Activated CD4-positive, CD25-positive, alpha-beta regulatory T cell (primary cell): ENCODE data around the gene MCOLN2.
"Not testable (repeated sequence)": the region's sequence is repeated elsewhere in the genome, so short reads cannot be mapped to it uniquely, and the experiment has no call there.

Source experiments
- DNase-seq, 4 experiments: peaks; one replicate each; lab custom pipeline; 2025; lab: John Stamatoyannopoulos, UW

The MCOLN2 gene

DNA sequence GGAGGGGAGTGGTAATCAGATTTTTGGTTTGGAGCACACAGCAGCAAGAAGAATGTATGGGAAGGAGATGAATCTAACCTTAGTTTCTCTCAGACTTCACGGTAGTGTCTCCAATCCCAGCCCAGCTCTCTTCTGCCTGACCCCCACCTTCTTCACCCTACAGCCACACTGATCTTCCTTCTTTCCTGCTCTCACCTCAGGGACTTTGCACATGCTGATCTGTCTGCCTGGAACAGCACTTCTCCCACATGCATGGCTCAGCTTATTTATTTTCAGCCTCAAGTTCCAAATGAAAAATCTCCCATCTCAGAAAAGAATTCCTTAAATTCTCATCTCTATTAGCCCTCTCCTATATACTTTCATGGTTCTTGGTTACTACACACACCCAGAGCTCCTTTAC, 55.1 kb downstream of the MCOLN2 start:
- no peak for DNase-seq

DNA sequence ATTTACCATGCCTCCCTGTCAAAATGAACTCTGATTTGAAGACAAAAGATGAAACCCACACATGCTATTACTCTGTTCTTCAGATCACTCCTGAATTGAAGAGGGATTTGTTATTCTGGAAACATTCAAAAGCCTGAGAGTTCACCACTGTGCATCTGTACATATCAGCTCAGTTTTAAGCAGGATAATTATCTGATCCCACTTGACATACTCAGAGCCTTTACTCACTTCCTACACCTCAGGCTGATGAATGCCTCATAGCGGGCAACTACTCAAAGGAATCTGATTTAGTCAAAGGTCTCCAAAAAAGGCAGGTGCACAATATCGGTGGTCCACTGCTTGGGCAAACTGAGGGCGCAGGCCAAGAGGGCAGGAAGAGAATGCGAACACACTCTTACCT, 56.4 kb downstream of the MCOLN2 start:
- DNase-seq: no peak

DNA sequence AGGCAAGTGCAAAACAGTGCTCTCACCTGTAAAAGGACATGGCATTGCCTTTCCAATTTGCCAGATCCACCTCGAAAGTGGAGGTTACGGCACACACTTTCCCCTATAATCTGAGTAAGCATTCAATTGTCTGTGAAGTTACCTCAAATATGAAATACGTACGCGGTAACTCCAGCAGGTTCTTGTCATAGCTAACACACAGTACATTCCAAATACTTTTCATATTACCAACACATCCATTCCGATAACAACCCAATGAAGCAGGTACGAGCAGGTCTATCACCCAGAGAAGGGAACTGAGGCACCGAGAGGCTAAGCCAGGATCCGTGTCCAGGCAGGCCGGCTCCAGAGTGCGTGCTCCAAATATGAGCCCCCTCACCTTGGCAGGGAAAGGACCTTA, 57.2 kb downstream of the MCOLN2 start:
- no peak for DNase-seq

DNA sequence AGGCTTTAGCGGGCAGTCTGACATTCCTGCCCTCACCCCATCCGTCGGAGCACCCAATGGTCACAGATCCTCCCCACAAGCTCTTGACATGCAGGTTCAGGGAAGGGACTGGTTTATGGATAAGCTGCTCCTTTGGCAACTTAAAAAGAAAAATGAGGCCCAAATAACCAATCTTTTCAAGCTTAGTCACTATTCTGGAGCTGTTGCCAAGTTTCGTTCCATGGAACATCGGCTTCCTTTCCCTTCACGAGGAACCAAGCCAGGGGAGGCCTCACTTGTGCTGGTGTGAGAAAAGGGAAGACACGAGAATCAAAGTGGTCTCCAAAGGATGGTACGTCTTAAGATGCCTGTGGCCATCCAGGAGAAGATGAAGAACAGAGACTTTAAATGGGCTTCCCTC, 57.8 kb downstream of the MCOLN2 start:
- DNase-seq: no peak

DNA sequence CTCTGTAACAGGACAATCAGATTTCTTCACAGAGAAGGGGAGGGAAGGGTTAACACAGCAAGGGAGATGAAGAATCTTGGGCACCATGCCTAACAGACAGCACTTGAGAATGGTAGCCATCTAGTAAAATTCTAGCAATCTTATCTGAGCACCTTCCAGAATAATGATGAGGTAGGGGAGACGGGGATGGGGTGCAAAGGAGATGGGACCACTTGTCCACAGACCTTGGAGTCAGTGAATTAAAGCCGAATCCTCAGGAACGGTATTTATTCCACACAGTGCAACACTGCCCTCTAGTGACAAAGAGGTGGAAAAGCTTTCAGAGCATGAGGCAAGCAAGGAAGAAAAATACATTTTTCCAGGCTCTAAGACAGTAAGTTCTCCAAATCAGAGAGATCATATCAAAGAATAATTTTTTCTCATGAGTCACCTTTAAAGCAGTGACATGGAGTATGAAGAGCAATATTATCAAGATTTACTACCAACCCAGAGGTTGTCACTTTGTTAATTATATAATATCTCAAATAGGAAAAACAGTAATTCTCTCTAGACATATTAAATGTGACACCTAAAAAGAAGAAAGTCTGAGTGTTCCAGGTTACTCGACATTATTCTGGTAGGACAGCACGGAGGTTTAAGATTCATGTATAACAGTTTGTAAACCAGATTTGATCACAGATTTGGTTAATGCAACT, 60.6 kb downstream of the MCOLN2 start:
- DNase-seq: no peak

DNA sequence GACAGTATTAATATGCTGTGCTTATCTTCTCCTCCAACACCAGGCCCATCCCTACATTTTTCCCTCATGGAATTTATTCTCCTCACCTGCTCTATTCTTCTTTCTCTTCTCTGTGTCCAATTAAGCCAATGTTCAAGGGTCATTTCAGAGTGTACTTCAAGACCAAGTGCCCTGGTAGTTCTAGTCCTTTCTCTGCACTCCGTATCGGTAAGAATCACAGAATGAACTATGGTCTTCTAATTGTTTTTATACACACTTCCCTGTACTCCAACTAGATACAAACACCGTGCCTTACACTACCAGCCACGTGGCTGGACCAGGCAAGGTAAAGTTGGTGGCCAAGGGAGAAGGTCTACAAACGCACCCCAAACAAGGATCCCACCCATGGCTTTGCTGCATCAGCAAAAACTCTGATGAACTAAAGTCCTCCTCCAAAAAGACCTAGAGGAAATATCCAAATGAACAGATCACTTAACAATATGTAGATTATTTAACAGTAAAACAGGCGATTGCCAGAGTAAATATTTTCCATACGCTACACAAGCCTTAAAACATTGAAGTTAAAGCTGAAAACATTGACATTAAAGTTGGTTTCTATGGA, 63.8 kb downstream of the MCOLN2 start:
- no peak for DNase-seq

DNA sequence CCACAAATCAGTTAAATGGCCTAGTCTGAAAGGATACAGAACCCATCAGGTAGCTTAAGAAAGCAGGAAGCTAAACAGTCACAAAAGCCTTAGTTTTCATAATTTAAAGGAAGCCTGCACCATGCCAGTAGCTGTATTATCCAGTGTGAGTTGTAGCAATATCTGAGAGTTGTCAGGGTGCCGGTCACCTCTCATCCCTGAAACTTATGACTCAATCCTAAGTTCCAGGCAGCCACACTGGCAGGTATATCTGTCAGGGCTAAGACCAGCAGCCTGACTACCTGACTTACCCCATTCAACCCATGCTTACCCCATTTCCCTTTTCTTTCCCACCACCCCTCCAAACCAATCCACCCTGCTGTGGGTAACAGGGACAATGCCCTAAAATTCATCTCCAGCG, 66.1 kb downstream of the MCOLN2 start:
- DNase-seq: no peak

DNA sequence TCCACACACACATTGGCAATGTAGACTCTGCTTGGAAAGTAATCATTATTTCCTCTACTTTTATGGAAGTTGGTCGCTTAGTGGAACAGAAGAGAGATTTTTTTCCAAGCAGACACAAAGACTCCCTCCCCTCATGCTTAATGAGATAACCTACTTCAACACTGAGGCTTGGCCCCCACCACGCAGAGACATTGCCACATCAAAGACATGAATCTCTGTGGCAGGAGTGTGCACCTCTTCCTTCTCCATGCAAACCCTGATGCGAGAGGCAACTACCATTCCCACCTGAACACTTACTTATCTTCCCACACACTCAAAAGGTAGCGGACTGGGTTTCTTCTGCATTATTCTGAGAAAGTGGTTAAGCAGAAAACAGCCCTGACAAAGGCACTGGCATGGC, 66.6 kb downstream of the MCOLN2 start:
- no peak for DNase-seq

DNA sequence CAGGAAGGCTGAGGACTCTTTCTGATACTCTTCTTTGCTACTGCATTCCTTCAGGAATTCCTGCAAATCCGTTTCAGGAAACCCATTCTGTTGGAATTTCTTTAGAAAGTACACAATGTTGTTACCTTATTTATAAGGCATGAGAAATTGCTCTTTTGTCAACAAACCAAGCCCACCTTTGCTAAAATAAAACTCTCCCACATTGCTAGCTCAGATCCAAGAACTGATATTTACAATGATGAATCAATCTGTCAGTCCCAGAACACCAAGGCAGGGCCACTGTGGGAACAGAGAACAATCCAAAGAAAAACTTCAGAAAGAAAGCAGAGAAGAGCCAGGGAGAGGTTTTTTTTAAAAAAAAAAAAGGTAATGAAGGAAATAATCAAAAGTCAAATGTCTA, 67.3 kb downstream of the MCOLN2 start:
- DNase-seq: no peak

DNA sequence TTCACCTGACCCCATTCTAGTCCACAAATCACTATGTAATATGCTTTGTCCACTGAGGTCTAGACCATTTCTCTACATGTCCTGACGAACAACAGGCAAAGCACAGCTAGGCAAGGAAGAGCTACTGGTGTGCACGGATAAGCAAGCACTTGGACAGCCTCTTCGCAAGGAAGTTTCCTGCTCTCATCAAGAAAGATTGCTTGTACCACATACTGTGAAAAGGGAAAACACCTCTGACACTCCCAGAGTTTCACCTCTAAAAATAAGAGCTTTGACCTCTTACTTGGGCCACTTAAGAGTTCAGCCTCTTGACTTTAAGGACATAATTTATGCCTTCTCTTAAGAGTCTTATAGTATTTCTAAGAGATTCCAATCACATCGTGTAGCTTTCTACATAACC, 67.9 kb downstream of the MCOLN2 start:
- DNase-seq: no peak

DNA sequence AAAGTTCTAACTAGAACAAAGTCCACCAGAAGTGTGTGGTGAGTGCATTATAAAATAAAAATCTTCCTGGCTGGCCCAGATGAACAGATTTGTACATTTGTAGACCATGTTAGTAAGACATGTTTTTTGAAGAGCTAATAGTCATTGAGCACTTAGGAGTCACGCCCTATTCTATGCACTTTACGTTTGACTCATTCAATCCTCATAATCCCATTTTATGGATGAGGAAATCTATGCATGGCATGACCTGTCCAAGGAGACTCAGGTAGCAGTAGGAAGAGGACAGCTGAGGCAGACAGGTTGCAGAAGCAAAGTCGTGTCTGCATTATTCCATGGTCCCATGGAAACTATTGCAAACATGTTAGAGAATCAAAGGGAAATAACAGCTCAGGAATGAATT, 73.6 kb downstream of the MCOLN2 start:
- DNase-seq: no peak

DNA sequence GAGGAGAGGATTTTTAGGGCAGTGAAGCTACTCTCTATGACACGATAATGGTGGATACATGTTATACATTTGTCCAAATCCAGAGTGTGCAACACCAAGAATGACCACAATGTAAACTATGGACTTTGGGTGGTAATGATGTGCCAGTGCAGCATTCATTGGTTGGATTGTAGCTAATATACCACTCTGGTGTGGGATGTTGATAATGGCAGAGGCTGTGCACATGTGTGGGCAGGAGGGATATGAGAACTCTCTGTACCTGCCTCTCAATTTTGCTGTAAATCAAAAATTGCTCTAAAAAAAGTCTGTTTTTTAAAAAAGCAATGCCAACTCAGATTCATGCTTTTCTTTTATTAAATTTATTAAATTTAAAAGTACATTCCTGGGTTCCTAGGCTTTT, 76.8 kb downstream of the MCOLN2 start:
- DNase-seq: no peak

DNA sequence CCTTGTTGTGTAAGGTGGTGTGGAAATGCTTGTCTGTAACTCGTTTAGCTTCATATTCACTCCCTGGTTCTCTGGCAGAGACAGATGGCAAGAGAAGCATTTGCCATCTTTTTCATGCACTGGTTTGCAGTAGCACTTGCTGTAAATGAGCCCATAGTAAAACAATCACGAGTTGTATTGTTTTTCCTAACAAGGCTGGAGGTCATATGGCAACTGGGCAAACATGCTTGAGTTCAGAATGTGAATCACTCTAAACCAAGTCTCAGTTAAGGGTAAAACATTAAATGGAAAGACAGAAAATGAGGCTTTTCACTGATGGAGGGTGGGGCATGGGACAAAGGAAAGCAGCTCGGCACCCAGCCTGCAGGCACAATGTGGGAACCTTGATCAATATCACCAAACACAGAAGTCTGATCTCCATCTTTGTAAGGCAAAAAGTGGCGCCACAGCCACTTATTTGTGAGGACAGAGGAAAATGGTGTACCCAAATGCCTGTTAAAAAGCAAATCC, 77.4 kb downstream of the MCOLN2 start:
- DNase-seq: no peak

DNA sequence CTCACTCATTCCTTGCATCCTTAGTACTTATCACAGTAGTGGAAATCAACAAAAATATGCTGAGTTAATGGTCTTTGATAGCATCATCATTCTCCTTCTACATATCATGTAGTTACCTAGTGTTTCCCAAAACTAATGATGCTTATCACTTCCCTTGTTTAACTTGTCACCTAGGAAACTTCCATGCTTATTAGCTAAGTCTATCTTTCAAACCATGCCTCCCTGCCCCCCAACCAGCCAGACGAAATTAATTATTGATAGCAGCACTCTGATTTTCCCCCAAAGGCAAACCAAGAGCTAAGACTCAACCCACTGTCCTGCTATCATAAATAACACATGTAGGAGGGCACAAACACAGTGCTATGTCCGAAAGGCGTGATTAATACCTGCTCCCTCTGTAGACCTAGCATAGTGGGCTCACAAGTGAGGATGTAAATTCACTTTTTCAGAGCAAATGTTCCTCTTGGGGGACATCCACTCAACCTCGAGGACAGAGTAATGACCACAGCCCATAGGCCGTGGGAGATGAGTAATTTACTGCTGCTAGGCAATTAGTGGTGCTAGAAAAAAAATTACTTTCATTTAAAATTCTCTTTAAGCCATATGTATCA, 78.1 kb downstream of the MCOLN2 start:
- DNase-seq: no peak

DNA sequence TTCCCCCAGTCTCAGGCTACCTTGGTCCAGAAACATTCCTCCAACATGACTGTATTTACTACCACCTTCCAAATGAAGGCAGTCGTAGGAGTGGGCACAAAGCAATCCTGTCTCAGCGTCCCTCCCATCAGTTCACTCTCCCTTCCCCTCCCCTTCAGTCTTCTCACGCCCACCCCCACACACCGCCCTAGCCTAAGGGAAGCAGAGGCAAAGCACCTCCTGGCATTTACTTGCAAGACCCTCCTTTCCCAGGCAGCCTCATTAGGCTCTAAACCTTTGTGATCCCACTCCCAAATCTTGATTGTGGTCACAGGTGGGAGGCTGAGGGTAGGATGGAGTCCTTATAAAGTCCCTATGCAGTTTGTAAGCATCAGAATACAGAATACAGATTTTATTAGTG, 80.0 kb downstream of the MCOLN2 start:
- DNase-seq: no peak

DNA sequence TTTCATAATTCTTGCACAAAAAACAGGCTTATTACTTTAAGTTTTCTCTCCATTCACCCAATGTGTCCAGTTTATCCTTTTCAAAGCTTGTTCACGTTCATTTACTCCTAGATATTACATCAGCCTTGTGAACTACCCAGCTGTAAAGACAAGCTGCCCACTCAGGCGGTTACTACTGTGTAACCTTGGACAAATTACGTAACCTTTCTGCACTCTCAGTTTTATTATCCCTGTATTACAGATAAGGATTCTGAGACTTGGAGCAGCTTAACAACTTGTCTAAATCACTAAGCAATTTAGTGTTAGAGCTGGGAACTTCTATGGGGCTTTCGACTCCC, 83.4 kb downstream of the MCOLN2 start:
- no peak for DNase-seq

DNA sequence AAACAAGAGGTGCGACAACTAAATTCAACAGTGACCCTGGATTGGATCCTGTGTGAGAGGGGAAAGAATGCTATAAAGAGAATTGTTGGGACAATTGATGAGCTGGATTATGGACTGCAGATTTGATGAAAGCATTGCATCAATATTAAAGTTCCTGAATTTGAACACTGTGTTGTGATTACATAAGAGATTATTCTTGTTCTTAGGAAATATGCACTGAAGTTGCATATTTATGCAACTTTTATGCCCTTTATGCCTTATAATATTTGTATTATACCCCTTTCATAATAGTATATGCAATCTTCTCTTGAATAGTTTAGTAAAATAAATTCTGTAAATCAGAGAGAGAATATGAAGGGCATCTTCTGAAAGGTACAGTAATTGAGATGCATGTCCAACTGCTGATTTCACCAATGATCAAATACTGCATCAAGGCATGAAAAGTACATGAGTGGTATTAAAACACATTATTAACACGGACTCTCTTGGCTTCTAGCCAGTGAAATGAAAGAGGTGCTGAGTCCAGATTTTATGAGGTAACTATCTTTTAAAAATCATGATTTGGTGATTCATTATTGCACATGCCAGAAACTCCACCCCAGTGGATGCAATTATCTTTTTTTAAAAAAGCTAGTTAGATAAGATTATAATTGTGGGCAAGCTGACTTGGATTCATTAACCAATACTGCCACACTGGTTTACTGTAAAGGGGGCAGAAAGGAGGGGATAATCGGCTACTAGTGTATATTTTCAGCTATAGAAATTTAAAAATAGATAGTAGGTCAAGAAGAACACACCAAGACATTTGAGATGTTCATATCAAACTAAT, 84.0 kb downstream of the MCOLN2 start:
- DNase-seq: no peak

DNA sequence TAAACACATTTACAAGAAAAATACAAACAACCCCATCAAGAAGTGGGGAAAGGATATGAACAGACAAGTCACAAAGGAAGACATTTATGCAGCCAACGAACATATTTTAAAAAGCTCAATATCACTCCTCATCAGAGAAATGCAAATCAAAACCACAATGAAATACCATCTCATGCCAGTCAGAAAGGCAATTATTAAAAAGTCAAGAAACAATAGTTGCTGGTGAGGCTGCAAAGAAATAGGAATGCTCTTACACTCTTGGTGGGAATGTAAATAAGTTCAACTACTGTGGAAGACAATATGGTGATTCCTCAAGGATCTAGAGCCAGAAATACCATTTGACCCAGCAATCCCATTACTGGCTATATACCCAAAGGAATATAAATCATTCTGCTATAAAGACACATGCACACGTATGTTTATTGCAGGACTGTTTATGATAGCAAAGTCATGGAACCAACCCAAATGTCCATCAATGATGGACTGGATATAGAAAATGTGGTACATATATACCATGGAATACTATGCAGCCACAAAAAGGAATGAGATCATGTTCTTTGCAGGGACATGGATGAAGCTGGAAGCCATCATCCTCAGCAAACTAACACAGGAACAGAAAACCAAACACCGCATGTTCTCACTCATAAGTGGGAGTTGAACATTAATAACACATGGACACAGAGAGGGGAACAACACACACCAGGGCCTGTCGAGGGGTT, 88.0 kb downstream of the MCOLN2 start:
- not testable (repeated sequence) for DNase-seq

DNA sequence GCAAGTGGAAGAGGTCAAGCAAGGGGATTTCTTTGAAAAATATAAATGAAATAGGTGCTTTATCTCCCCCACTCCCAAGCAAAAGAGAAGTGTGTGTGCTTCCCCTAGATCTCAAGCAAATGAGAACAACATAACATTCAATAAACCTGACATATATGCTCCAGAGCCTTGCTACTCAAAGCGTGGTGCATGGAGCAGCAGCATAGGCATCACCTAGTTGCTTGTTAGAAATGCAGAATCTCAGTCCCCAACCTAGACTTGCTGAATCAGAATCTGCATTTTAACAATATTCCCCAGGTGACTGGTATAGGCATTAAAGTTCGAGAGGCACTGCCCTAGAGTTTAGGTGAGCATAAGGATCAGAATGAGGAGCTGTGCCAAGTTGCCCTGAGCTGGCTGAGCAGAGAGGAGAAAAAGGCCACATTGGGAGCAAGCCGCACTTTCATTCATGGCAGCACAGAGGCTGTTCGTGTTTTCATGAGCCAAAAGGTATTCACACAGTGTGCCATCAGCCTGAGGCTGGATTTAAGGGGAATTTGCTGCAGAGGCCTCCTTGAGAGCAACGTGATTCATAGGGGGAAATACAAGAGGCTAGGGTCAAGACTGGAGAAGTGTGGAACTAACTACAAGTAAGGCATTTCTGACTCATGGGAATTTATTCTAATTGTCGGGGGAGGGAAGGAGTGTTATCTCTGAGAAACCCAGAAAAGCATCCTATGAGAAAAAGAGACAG, 89.7 kb downstream of the MCOLN2 start:
- DNase-seq: no peak

DNA sequence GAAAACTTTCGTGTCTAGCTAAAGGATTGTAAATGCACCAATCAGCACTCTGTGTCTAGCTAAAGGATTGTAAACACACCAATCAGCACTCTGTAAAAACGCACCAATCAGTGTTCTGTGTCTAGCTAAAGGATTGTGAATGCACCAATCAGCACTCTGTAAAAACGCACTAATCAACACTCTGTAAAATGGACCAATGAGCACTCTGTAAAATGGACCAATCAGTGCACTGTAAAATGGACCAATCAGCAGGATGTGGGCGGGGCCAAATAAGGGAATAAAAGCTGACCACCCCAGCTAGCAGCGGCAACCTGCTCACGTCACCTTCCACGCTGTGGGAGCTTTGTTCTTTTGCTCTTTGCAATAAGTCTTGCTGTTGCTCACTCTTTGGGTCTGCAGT, 94.2 kb downstream of the MCOLN2 start:
- not testable (repeated sequence) for DNase-seq

DNA sequence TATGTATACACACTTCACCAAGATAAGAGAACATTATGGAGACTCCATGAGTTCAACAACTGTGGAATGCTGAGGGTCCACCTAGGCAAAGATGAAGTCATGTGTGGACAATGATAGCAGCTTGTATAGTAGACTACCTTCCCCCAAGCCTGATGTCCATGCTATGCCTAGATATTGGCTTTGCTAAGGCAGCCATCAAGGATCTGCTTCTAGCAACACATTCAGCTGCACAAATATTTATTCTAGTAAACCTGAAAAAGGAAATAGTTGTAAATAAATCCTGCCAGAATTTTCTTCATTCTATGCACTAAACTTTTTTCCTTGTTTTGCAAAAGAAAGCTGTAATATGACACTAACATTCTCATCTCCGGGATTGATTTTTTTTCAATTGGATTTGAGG, 96.9 kb downstream of the MCOLN2 start:
- no peak for DNase-seq
